ENCODE measurements around the gene ZNF165. TPM values are rescaled to one million over a fixed set of nuclear protein-coding genes. Genes with fewer than 3 reads are reported as not detected.
"Not testable (repeated sequence)": the region's sequence is repeated elsewhere in the genome, so short reads cannot be mapped to it uniquely, and the experiment has no call there.

Gene ZNF165
- polyA plus RNA-seq, 1 donor = 4.9 TPM

GRCh38 chr6:28121876-28122275 lies 41.5 kb downstream of the ZNF165 start:
- DNase-seq = no peak

- DNase-seq = not testable (repeated sequence)
These were observed 41.9 kb downstream of the ZNF165 start for GRCh38 chr6:28122283-28122682.

GRCh38 chr6:28124350-28124970 lies 44.1 kb downstream of the ZNF165 start, which contains the start of gene ZSCAN16:
ZSCAN16 (plus strand) TSS chr6:28124609; CDS start chr6:28125444, 835 bp downstream.
- peak; percentile 89 for DNase-seq

- DNase-seq = no peak
These were observed 44.6 kb downstream of the ZNF165 start for GRCh38 chr6:28124971-28125353.

GRCh38 chr6:28125401-28125800 lies 45.0 kb downstream of the ZNF165 start:
- no peak for DNase-seq

- no peak for DNase-seq
These were observed 53.6 kb downstream of the ZNF165 start for GRCh38 chr6:28134015-28134414.

GRCh38 chr6:28134716-28135115 lies 54.3 kb downstream of the ZNF165 start:
- no peak for DNase-seq

- no peak for DNase-seq
These were observed 55.0 kb downstream of the ZNF165 start for GRCh38 chr6:28135393-28135792.

GRCh38 chr6:28136585-28137504 lies 56.5 kb downstream of the ZNF165 start:
- peak; percentile 90 for DNase-seq

GRCh38 chr6:28137505-28137981 lies 57.2 kb downstream of the ZNF165 start:
- no peak for DNase-seq

Other genes starting within 250 kb of the ZNF165 start
- not detected for gene OR2B2, start 168.2 kb upstream of the ZNF165 start, polyA plus RNA-seq (ENCODE audit: insufficient read length)
- gene OR2B6, start 123.3 kb upstream of the ZNF165 start, polyA plus RNA-seq (ENCODE audit: insufficient read length) = not detected
- gene ZSCAN16, start 44.0 kb downstream of the ZNF165 start, polyA plus RNA-seq (ENCODE audit: insufficient read length) = 13.1 TPM
- 53.5 TPM for gene ZKSCAN8, start 61.3 kb downstream of the ZNF165 start, polyA plus RNA-seq (ENCODE audit: insufficient read length)
- gene ZSCAN9, start 144.7 kb downstream of the ZNF165 start, polyA plus RNA-seq (ENCODE audit: insufficient read length) = 42.1 TPM
- gene ZKSCAN4, start 171.7 kb downstream of the ZNF165 start, polyA plus RNA-seq (ENCODE audit: insufficient read length) = 11.6 TPM
- gene NKAPL, start 178.7 kb downstream of the ZNF165 start, polyA plus RNA-seq (ENCODE audit: insufficient read length) = 2.9 TPM
- gene ZSCAN26, start 186.6 kb downstream of the ZNF165 start, polyA plus RNA-seq (ENCODE audit: insufficient read length) = 47.8 TPM
- 13.4 TPM for gene PGBD1, start 201.0 kb downstream of the ZNF165 start, polyA plus RNA-seq (ENCODE audit: insufficient read length)